ENCODE results near the gene ANGPTL5. TPM values are rescaled to one million over a fixed set of nuclear protein-coding genes. Genes with fewer than 3 reads are reported as not detected.

The ANGPTL5 gene
- total and polyA plus RNA-seq, 9 of the 15 experiments (the other 6 are each of a cell fraction or from before 2014, with no cell fraction given): 0.03 TPM; not detected in 8

DNA sequence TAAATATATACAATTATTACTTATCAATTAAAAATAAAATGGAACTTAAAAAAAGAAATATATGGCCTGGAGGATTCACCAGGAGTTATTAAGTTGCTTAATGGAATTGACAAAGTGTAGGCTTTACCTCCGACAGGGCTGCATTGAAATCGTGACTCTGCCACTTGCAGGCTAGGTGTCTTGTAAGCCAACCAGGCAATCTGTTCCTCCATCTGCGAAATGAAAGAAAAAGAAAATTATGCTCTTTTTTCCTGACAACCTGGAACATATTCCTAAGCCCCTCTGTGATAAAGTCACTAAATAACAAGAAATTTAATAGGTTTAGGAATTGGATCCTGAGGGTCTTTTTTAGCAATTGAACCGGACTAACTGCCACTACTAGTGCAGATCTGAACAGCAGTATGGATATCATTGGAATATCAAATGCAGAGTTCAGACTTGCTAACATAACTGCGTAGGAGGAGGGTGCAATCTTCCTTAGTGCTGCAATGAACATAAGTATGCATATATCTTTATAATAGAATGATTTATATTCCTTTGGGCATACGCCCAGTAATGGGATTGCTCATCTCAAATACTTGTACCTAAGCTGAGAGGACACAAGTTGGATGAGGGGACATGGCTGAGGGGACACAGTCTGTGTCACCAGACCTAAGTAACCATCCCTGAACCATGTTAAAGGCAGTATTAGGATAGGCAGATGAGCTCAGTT, 44.0 kb downstream of the ANGPTL5 start (continued):
- no peak for TF ChIP-seq MGA (IDR thresholded peaks at IDR 0.05)
